Caco-2 (cell line): ENCODE measurements around the gene EGFR. TPM values are rescaled to one million over a fixed set of nuclear protein-coding genes. Genes with fewer than 3 reads are reported as not detected.

ENCODE experiments used
- BruUV-seq: library from RNA; stranded (reverse); fragments of 400-500 nt; replicated peaks from 2 replicates; lab custom pipeline; 2021; lab: Mats Ljungman, UMichigan
- CTCF ChIA-PET: fragments of 300-600 bp; sonication (Branson Sonifier 250); formaldehyde crosslinking; loops from one replicate; lab custom pipeline; 2022; ENCODE audit warnings: antibody characterized with exemption; lab: Charles Lee
- POLR2A ChIA-PET: fragments of 300-600 bp; sonication (Branson Sonifier 250); formaldehyde crosslinking; loops from one replicate; lab custom pipeline; 2022; ENCODE audit warnings: antibody characterized with exemption; lab: Charles Lee
- DNase-seq, 2 experiments: peaks; one replicate each; pipeline versions ENCODE4 v3.0.0 to v3.0.0-alpha.2; 2020 to 2022
- H3K27me3 ChIP-seq: replicated peaks from 2 replicates; pipeline ENCODE4 v1.6.0; 2011; ENCODE audit warnings: low read length; ENCODE audit not compliant: control insufficient read depth, insufficient read depth
- H3K36me3 ChIP-seq: 2 replicates; pipeline ENCODE4 v1.5.1; 2011; ENCODE audit warnings: low read length; ENCODE audit not compliant: control insufficient read depth, insufficient read depth
- H3K4me1 ChIP-seq: fragments of 250-450 bp; sonication (Bioruptor Pico); 2 replicates; pipeline ENCODE4 v1.5.1; 2020; ENCODE audit warnings: mild to moderate bottlenecking
- H3K4me3 ChIP-seq: 2 replicates; pipeline ENCODE4 v1.5.1; 2011; ENCODE audit warnings: low read depth, mild to moderate bottlenecking, control low read depth, low read length
- H3K9me3 ChIP-seq: fragments of 250-450 bp; sonication (Bioruptor Pico); 2 replicates; pipeline ENCODE4 v1.5.1; 2020; ENCODE audit warnings: mild to moderate bottlenecking, moderate library complexity
- H3K27ac Mint-ChIP-seq: one replicate; pipeline ENCODE4 v1.8.0; 2022; ENCODE audit warnings: mixed read lengths; ENCODE audit not compliant: unreplicated experiment
- H3K27me3 Mint-ChIP-seq: one replicate; pipeline ENCODE4 v1.8.0; 2022; ENCODE audit warnings: mixed read lengths; ENCODE audit not compliant: insufficient read depth, unreplicated experiment
- H3K36me3 Mint-ChIP-seq: one replicate; pipeline ENCODE4 v1.8.0; 2022; ENCODE audit warnings: mild to moderate bottlenecking, mixed read lengths; ENCODE audit not compliant: insufficient read depth, unreplicated experiment
- H3K4me1 Mint-ChIP-seq: one replicate; pipeline ENCODE4 v1.8.0; 2022; ENCODE audit warnings: low read depth, mixed read lengths; ENCODE audit not compliant: unreplicated experiment
- H3K4me3 Mint-ChIP-seq: one replicate; pipeline ENCODE4 v1.8.0; 2022; ENCODE audit warnings: mild to moderate bottlenecking, moderate library complexity, mixed read lengths; ENCODE audit not compliant: unreplicated experiment
- H3K9me3 Mint-ChIP-seq: one replicate; pipeline ENCODE4 v1.8.0; 2022; ENCODE audit warnings: mixed read lengths; ENCODE audit not compliant: unreplicated experiment
- CTCF ChIP-seq, 2 experiments: fragments of 200-600 bp in 1 of 2; IDR thresholded peaks; 1 replicate in 1 of 2; 2 replicates in 1 of 2; pipeline versions ENCODE4 v1.5.1 to v1.8.0; 2011 to 2022; ENCODE audit warnings: antibody characterized with exemption in 1 of 2, control low read depth in 1 of 2, inconsistent platforms in 1 of 2, low read depth in 1 of 2, low read length in 1 of 2, mild to moderate bottlenecking in 1 of 2, moderate library complexity in 1 of 2; ENCODE audit not compliant: insufficient read depth in 1 of 2, severe bottlenecking in 1 of 2, unreplicated experiment in 1 of 2
- intact Hi-C: fragments of 100-400 bp; cut with micrococcal nuclease; formaldehyde crosslinking; loops from one replicate; pipeline ENCODE4 v1.10.0; 2022; ENCODE audit not compliant: unreplicated experiment
- total RNA-seq: library from RNA; stranded (reverse); gene quantifications from 2 replicates; pipeline ENCODE4 v1.2.3, GENCODE V29; 2022

Gene EGFR
- total RNA-seq, 1 experiment from 2014 or later, result 60.1 TPM

DNA sequence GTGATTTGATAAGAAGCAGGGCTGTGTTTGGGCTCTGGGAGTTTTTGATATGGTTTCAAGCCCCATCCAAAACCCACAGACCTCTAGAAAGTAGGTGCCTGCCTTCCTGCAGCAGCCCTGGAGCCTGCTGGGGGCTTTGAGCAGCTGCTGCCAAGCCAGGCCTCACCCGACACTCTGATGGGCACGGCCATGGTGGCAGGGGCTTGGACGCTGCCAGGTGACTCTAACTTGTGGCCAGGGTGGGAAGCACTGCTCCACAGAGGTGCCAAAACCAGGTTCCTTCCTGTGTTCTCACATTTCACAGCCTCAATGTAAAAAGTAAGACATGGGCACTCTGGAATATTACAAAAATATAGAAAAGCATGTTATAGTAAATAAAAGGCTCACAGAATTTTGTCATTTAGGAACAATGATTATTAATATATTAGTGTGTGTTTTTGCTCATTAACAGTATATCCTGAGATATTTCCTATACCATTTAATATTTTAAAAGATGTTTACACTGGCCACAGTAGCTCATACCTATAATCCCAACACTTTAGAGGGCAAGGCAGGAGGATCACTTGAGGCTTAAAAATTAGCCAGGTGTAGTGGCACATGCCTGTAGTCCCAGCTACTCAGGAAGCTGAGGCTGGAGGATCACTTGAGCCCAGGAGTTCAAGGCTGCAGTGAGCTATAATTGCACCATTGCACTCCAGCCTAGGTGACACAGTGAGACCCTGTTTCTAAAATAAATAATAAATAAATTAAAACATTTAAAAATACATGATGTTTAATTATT, 95.1 kb downstream of the EGFR start:
- ChIA-PET POLR2A (no interaction called here), CTCF (no interaction called here)
- Histone ChIP-seq H3K4me1 (peaks cover 3% of the 10 kb centered on the region; the same call in 1 of the 2 replicates), H3K4me3 (no peak overlapping the region), H3K27me3 (no peaks in the 10 kb centered on the region), H3K9me3 (no peaks in the 10 kb centered on the region), H3K36me3 (0 out of 2 replicates have a peak, but pooled peaks cover 1% of the 10 kb centered on the region)
- no peak for DNase-seq
- no peaks in the 10 kb centered on the region for H3K36me3 Mint-ChIP-seq
- no peak for TF ChIP-seq CTCF (IDR thresholded peaks at IDR 0.05; ENCODE audit: insufficient read depth in 1 of 2, low read depth in 1 of 2, low read length in 1 of 2, severe bottlenecking in 1 of 2, unreplicated experiment in 1 of 2)
- no peak overlapping the region for H3K4me3 Mint-ChIP-seq
- peaks cover 2% of the 10 kb centered on the region for H3K4me1 Mint-ChIP-seq
- intact Hi-C loops, result no loop called here
- no TSS peak for BruUV-seq
- H3K27me3 Mint-ChIP-seq, result no peaks in the 10 kb centered on the region
- H3K27ac Mint-ChIP-seq, result no peak overlapping the region
- H3K9me3 Mint-ChIP-seq, result no peaks in the 10 kb centered on the region

DNA sequence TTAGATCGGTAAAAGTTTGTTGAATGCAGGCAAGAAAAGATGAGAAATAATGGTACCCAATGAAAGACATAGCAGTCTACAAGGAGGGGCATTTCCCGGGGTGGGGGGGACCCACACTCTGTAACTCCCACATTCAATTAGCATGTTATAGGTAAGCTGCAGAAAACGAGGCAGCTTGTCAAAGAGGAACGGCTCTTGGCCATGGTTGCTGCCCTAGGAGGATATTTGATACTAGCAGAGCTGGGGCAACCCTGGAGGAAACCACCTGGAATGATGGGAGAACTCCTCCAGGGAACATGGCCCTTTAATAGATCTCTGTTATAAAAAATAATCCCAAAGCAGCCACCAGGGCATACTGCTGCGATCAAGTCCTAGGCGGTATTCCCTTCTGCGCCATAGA, 98.5 kb downstream of the EGFR start:
- Histone ChIP-seq H3K36me3 (0 out of 2 replicates have a peak, but pooled peaks cover 1% of the 10 kb centered on the region), H3K9me3 (no peaks in the 10 kb centered on the region), H3K4me1 (peaks cover 22% of the 10 kb centered on the region), H3K27me3 (no peaks in the 10 kb centered on the region), H3K4me3 (no peak overlapping the region)
- no peaks in the 10 kb centered on the region for H3K27me3 Mint-ChIP-seq
- H3K9me3 Mint-ChIP-seq, result no peaks in the 10 kb centered on the region
- H3K4me3 Mint-ChIP-seq, result no peak overlapping the region
- no TSS peak for BruUV-seq
- ChIA-PET POLR2A (no interaction called here), CTCF (no interaction called here)
- H3K27ac Mint-ChIP-seq, result no peak overlapping the region
- intact Hi-C loops, result no loop called here
- no peak for TF ChIP-seq CTCF (IDR thresholded peaks at IDR 0.05; ENCODE audit: insufficient read depth in 1 of 2, low read depth in 1 of 2, low read length in 1 of 2, severe bottlenecking in 1 of 2, unreplicated experiment in 1 of 2)
- DNase-seq, result no peak
- H3K36me3 Mint-ChIP-seq, result no peaks in the 10 kb centered on the region
- H3K4me1 Mint-ChIP-seq, result peaks cover 13% of the 10 kb centered on the region

DNA sequence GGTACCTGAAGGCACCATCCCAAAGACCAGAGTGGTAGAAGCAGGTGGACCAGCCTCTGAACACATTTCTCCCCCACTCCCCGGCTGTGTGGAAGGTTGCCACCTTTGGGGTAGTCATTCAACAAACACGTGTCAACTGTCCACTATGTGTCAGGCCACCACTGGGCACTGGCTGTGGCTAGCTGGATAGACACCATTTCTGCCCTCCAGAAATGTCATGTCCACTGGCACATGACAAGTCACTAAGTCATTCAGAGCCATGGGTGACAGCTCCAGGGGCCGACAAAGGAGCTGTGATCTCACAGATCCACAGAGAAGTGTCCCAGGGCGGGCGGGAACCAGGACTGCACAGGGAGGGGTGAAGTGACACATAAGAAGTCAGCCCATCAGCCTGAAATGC, 99.6 kb downstream of the EGFR start:
- POLR2A ChIA-PET, result no interaction called here
- DNase-seq, result no peak
- H3K4me1 ChIP-seq, result peaks cover 22% of the 10 kb centered on the region
- CTCF ChIA-PET, result no interaction called here
- BruUV-seq, result no TSS peak
- peaks cover 13% of the 10 kb centered on the region for H3K4me1 Mint-ChIP-seq
- H3K9me3 ChIP-seq, result no peaks in the 10 kb centered on the region
- H3K27me3 Mint-ChIP-seq, result no peaks in the 10 kb centered on the region
- intact Hi-C loops, result no loop called here
- H3K27me3 ChIP-seq, result no peaks in the 10 kb centered on the region
- peaks cover 5% of the 10 kb centered on the region for H3K36me3 Mint-ChIP-seq
- no peak for TF ChIP-seq CTCF (IDR thresholded peaks at IDR 0.05; ENCODE audit: insufficient read depth in 1 of 2, low read depth in 1 of 2, low read length in 1 of 2, severe bottlenecking in 1 of 2, unreplicated experiment in 1 of 2)
- H3K4me3 ChIP-seq, result no peak overlapping the region
- no peak overlapping the region for H3K4me3 Mint-ChIP-seq
- no peaks in the 10 kb centered on the region for H3K9me3 Mint-ChIP-seq
- no peak overlapping the region for H3K27ac Mint-ChIP-seq
- no peaks in the 10 kb centered on the region for H3K36me3 ChIP-seq
